Cortex of kidney (tissue), 1 donor: ENCODE data around the gene HECTD4.

Source experiments
- DNase-seq: peaks from one replicate; lab custom pipeline; 2025; lab: John Stamatoyannopoulos, UW

Gene HECTD4

DNA sequence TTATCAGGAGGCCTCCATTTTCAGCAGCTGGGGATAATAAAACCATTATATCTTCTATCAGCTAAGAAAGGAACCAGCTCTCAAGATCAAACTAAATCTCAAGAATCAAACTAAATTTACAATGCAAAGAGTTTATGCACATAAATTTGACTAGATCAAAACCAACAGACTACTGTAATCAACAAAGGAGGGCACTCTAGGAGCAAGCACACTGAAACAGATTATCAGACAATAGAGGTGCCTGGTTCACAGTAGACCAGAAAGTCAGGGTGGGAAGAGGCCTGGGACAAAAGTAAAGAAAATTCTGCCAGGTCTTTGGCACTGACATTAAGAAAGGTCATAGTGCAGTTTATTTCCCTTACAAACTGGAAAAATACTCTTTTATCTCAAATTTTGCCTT lies 61.0 kb downstream of the HECTD4 start:
- no peak for DNase-seq

DNA sequence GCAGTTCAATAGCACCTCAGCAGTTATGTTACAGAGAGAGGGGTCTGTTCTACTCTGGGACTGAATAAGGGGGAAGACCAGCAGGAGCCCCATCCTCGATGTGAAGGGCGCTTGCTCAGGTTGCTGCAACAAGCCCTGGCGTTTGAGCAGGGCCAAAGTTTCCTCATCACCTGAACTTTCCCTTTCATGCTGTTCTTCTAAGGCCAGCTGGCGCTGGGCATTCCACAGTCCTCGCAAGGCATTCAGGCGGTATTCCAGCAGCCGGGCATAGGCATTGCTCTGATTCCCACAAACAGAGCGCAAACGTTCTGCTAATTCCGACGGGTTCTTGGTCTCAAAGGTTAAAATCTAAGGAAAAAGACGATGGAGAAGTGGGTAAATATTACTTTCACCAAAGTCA lies 62.8 kb downstream of the HECTD4 start:
- no peak for DNase-seq

DNA sequence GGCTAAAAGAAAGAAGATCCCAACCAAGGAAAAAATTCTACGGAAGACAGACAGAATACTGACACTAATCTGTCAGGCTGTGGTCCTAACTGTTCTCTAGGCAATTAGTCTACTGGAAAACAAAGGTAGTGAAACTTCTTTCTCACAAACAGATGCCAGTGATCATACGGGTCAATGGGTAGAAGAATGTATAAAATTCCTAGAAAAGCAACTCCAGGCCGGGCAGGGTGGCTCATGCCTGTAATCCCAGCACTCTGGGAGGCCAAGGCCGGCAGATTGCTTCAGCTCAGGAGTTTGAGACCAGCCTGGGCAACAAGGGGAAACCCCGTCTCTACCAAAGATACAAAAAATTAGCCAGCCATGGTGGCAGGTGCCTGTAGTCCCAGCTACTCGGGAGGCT lies 64.8 kb downstream of the HECTD4 start:
- DNase-seq, result no peak

- DNase-seq, result no peak
Measured at GRCh38 chr12:112314981-112315380, 67.2 kb downstream of the HECTD4 start.

DNA sequence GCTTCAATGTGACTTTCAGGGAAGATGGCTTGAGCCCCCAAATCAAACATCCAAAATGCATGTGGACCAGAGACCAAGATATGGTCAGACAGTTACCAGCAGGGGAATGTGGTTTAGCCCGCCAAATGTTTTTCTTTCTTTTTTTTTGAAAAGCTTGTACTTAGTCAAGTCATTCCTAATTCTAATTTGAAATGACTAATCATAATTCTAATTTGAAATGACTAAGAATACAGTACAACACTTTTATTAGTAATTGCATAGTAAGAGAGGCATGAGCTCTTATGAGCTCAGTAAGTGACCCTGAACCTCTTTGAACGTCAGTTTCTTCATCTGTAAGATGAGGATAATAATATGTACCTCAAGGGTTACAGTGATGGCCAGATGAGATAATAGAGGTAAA lies 72.4 kb downstream of the HECTD4 start:
- DNase-seq, result no peak

GRCh38 chr12:112308652-112309051 lies 73.6 kb downstream of the HECTD4 start:
- DNase-seq, result no peak

DNA sequence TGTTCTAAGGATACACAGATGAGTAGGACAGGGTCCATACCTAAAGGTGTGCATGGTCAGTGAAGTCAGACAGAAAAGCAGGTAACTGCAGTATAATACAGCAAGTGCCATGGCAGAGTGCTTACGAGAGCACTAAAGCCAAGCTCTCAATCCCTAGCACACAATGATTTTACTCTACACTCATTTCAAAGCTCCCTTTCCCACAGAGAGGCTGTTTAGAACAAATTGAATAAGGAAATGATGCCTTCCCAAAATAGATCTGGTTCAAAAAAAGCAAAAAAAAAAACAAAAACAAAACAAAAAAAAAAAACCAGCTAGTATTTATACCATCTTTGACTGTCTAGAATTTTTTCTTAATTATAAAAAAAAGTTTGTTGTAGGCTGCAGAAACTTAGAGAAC lies 74.1 kb downstream of the HECTD4 start:
- DNase-seq, result no peak

GRCh38 chr12:112307317-112308011 lies 74.8 kb downstream of the HECTD4 start:
- DNase-seq, result no peak

- DNase-seq, result no peak
Measured at GRCh38 chr12:112305951-112306350, 76.3 kb downstream of the HECTD4 start.

DNA sequence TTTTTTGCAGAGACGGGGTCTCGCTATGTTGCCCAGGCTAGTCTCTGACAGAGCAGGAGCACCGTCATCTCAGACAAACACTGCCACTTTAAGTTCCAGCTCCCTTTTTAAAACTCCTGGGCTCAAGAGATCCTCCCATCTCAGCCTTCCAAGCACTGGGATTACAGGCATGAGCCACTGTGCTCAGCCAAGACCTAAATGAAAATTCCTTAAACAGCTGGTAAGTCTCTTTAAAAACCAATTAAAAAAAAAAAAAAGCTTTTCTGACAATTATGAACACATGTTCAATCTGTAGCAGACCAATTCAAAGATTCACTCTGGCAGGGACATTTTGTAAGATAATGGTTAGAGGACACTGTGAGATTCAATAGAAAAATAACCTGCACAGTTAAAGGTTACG lies 77.8 kb downstream of the HECTD4 start:
- DNase-seq, result no peak

GRCh38 chr12:112303799-112304198 lies 78.4 kb downstream of the HECTD4 start:
- DNase-seq, result no peak

GRCh38 chr12:112303004-112303403 lies 79.2 kb downstream of the HECTD4 start:
- no peak for DNase-seq

- DNase-seq, result no peak
Measured at GRCh38 chr12:112299704-112300103, 82.5 kb downstream of the HECTD4 start.

GRCh38 chr12:112297188-112297587 lies 85.0 kb downstream of the HECTD4 start:
- DNase-seq, result no peak

DNA sequence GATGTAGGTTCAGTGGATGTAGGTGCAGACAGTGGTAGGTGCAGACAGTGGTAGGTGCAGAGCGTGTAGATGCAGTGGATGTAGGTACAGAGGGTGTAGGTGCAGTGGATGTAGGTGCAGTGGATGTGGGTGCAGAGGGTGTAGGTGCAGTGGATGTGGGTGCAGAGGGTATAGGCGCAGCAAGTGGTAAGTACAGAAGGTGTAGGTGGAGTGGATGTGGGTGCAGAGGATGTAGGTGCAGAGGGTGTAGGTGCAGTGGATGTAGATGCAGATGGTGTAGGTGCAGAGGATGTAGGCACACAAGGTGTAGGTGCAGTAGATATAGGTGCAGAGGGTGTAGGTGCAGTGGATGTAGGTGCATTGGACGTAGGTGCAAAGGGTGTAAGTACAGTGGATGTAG lies 86.0 kb downstream of the HECTD4 start:
- DNase-seq, result no peak

DNA sequence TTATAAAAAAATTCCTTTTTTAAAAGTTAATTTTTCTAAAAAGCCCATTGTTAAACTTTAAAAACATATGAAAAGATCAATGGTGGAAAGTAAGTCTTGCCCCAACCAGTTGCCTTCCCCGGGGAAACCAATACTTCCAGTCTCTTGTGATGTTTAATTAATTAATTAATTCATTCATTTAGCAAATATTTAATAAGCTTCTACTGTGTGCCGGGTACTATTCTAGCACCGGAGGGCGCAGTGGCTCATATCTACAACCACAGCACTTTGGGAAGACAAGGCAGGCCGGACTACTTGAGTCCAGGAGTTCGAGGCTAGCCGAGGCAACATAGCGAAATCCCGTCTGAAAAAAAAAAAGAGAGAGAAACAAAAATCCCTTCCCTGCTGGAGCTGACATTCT lies 87.4 kb downstream of the HECTD4 start:
- no peak for DNase-seq

DNA sequence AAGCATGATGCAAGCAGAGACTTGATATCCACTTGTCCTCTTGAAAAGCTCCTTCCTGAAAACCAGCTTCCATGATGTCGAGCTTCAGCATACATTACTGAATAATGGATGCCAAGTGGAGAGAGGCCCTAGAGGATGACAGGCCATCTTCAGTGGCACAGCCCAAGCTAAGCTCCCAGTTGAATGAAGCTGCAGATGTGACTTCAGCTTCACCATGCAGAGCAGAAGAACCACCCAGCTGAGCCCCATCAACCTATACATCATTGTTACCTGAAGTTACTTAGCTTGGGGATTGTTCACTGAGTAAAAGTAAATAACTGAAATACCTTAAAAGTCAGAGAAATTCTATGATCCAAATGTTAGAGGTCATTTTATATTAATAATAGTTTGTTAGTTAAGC lies 93.6 kb downstream of the HECTD4 start:
- DNase-seq, result no peak

DNA sequence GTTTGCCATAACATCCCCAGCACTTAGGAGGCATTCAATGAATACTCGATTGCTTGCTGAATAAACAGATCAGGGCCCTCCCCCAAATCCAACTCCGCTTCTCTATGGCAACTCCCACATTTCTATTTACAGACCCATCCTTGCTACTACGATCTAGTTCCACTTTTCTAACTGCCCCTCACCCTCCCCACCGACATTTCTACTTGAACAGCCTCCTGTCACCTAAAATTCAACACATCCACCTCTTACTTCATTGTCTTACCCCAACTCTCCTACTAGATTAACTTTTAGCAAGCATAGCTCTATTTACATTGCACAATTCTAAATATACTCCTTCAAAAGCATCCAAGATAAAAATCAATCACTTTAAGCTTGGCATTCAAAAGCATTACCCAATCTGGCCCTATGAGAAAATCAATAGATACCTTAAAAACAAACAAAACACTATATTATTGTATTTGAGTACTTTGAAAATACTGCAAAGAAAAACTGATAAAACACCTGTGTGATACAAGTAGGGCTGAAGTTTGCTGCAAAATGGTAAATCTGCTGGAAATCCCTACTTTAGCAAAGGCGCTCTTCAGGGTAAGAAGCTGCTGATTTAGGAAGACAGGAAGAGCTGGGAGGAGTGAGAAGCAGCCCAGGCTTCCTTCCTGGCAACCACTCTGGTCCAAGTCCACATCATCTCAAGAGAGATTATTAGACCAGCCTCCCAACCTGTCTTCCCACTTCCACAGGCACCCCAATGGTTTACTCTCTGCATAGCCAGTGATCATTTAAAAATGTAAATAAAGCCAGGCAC lies 96.4 kb downstream of the HECTD4 start:
- DNase-seq, result no peak

- DNase-seq, result no peak
Measured at GRCh38 chr12:112283546-112283945, 98.7 kb downstream of the HECTD4 start.

- no peak for DNase-seq
Measured at GRCh38 chr12:112282920-112283319, 99.3 kb downstream of the HECTD4 start.

- no peak for DNase-seq
Measured at GRCh38 chr12:112275836-112276235, 106.4 kb downstream of the HECTD4 start.

- no peak for DNase-seq
Measured at GRCh38 chr12:112275207-112275606, 107.0 kb downstream of the HECTD4 start.

GRCh38 chr12:112270673-112271072 lies 111.6 kb downstream of the HECTD4 start:
- DNase-seq, result no peak

GRCh38 chr12:112266473-112266872 lies 115.8 kb downstream of the HECTD4 start:
- no peak for DNase-seq
